ENCODE measurements around the gene OSBPL1A.
"Not testable (repeated sequence)": the region's sequence is repeated elsewhere in the genome, so short reads cannot be mapped to it uniquely, and the experiment has no call there.

OSBPL1A gene

GRCh38 chr18:24176727-24177416, 220.8 kb downstream of the OSBPL1A start:
- DNase-seq = no peak

GRCh38 chr18:24173997-24174396, 223.6 kb downstream of the OSBPL1A start:
- DNase-seq = no peak

GRCh38 chr18:24170360-24170759, 227.3 kb downstream of the OSBPL1A start:
- DNase-seq = no peak

DNA sequence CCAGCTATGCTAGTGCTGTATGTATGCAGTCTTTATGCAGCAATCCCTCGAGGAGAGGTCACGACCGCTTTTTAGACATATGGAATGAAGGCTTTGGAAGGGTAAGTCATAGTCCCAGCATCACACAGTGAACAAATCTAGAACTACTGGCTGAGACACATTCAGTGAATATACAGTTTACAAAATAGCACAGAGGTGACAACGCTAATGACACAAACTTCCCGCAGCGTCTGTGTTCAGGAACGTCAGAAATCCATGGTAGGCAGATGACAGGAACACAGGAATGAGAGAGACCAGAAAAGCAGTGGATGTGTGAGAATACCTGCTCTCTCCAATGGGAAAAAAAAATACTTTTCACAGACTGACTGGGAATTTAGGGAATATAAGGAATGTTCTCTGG, 229.1 kb downstream of the OSBPL1A start:
- DNase-seq = no peak

DNA sequence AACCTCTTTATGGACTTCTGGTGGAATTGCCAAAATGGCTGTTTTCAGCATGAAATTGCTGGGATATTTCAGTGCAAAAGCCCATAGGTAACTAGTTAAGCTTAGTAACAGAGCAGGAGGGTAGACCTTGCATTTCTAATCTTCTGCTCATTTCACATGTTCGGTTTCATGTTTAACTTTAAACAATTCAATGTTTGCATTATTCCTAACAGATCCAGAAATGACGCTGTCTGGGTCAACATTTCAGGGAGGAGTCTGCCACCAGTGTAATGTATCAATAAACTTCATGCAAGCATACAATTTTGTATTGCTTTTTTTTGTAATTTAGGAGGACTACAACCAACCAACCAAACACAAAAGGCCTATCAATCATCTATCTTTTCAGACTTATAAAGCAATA, 236.3 kb downstream of the OSBPL1A start:
- no peak for DNase-seq

GRCh38 chr18:24160086-24160485, 237.5 kb downstream of the OSBPL1A start:
- no peak for DNase-seq

GRCh38 chr18:24157855-24158254, 239.8 kb downstream of the OSBPL1A start:
- no peak for DNase-seq

- DNase-seq = no peak
Observed at GRCh38 chr18:24153397-24153796, 244.2 kb downstream of the OSBPL1A start.

DNA sequence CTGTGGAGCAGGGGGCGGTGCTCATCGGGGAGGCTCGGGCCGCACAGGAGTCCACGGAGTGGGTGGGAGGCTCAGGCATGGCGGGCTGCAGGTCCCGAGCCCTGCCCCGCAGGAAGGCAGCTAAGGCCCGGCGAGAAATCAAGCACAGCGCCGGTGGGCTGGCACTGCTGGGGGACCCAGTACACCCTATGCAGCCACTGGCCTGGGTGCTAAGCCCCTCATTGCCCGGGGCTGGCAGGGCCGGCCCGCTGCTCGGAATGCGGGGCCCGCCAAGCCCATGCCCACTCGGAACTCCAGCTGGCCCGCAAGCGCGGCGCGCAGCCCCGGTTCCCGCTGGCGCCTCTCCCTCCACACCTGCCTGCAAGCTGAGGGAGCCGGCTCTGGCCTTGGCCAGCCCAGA, 248.0 kb downstream of the OSBPL1A start:
- not testable (repeated sequence) for DNase-seq

- DNase-seq = no peak
Observed at GRCh38 chr18:24142376-24142775, 255.2 kb downstream of the OSBPL1A start.

DNA sequence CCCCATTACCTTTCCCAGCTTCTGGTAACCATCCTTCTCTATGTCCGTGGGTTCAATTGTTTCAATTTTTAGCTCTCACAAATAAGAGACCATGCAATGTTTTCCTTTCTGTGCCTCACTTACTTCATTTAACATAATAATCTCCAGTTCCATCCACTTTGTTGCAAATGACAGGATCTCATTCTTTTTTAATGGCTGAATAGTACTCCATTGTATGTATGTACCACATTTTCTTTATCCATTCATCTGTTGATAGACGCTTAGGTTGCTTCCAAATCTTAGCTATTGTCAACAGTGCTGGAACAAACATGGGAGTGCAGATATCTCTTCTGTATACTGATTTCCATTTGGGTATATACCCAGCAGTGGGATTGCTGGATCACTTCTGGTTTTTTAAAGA, 256.9 kb downstream of the OSBPL1A start:
- DNase-seq = no peak

DNA sequence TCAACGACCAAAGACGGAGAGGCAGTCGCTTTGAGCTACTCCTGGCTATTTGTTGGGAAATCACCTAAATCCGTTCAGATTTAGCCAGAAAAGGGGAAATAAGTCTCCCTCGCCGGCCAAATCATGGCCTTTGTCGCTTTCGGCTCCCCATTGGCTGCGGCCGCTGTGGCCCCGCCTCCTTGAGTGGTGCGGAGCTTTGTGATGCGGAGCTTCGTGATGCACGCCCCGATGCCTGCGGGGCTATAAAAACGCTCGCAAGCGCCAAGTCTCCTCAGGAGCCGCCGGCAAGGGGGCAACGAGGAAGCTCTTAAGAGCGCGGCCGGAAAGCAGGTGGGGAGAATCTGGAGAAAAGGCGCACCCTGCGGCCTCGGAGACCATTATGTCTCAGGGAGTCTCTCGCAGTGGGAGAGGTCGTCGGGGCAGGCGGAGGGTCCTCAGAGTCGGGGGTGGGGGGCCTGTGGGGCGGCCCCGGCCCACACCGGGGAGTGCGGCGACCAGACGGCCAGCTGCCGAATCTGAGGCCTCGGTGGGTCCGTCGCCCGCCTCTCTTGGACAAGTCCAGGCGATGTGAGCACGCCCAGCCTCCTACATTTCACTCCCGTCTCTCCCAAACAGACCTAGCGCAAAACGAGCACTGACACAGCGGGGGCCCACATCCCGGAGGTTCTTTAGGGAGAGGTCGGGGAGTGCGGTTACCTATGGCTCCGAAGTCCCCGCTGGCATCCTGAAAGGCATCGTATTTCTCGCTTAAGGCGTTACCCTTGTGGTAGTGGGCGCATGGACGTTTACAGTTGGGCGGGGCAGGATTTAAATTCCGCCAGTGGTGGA, 258.6 kb downstream of the OSBPL1A start, which contains the start of gene CABYR:
TSS of gene CABYR (plus strand) at position 274 of the 828 bp plus-strand sequence. CDS start 4,053 bp downstream, outside the sequence.
- DNase-seq = peak; percentile 83

GRCh38 chr18:24138409-24138788, 259.2 kb downstream of the OSBPL1A start:
- no peak for DNase-seq

DNA sequence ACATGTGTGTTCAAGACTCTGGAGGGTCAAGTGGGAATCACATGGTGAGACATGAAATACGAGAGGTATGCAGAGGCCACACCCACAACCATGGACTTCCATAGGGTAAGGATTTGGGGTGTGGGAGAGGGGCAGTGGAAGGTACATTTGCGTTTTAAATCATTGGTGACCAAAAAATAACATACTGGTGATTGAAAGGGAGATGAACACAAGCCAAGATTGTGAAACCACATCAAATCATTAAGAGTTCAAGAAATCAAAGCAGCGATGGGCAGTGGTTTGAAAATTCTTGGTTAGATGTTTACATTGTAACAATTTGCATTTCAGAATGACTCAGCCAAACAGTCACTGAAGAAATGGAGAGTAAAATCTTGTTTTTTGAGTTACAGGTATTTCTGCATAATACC, 260.7 kb downstream of the OSBPL1A start:
- no peak for DNase-seq

DNA sequence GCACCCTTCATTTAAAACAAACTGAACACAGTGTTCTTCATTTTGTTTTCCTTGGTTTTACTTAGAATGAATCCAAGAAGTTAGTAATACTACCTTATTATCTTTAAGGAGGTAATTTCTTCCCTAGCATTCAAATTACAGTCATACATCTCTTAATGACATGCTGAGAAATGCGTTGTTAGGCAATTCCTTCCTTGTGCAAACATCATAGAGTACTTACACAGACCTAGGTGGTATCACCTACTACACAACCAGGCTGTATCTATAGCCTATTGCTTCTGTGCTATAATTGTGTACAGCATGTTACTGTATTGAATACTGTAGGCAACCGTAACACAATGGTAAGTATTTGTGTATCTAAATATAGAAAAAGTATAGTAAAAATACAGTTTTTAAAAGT, 267.1 kb downstream of the OSBPL1A start:
- DNase-seq = no peak

DNA sequence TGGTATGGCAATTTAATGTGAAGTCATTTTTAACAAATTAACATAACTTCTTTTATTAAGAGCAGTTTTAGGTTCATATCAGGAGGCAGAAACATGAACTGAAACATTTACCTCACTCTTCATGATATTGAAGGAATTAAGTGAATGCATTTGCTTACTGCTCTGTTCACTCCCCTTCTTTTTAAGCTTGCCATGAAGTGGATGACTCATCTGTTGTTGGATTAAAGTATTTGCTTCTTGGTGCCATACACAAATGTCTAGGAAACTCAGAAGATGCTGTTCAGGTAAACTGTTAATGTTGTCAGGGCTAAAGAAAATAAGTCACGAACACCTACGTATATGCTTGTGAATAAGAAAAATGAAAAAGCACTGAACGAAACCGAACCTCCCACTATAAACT, 268.9 kb downstream of the OSBPL1A start:
- DNase-seq = no peak

DNA sequence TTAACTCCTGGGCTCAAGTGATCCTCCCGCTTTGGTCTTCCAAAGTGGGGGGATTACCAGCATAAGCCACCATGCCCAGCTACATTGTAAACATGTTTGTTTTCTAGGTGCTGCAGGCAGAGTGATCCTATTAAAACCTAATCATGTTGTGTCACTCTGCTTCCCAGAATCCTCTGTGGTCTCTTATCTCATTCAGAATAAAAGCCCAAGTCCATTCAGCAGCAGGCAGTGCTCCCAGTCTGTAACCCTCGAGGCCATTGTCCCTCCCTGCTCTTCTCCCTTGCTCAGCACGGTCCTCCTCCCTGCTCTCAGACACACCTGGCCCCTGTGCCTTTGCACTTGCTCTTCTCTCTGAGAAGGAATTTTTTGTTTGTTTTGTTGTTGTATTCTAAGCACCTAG, 269.9 kb downstream of the OSBPL1A start:
- no peak for DNase-seq

GRCh38 chr18:24126155-24126961, 271.3 kb downstream of the OSBPL1A start:
- peak; percentile 44 for DNase-seq

DNA sequence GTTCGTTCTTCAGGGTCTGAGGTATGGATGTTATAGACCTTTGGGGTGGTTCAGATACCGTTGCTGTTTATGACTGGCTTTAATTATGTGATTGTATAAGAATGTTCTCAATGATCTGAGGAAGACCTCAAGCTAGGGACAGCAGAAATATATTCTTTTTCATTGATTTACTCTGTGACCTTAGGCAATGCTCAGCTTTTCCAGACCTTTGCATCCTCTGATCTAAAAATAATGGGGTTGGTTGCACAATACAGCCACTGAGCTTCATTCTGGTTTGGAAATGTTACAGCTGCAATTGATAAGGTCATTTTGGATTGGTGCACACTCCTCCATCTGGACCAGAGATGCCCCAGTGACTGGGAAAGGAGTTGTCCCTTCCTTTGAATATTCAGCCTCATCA, 276.0 kb downstream of the OSBPL1A start:
- no peak for DNase-seq

GRCh38 chr18:24120676-24121075, 276.9 kb downstream of the OSBPL1A start:
- no peak for DNase-seq

DNA sequence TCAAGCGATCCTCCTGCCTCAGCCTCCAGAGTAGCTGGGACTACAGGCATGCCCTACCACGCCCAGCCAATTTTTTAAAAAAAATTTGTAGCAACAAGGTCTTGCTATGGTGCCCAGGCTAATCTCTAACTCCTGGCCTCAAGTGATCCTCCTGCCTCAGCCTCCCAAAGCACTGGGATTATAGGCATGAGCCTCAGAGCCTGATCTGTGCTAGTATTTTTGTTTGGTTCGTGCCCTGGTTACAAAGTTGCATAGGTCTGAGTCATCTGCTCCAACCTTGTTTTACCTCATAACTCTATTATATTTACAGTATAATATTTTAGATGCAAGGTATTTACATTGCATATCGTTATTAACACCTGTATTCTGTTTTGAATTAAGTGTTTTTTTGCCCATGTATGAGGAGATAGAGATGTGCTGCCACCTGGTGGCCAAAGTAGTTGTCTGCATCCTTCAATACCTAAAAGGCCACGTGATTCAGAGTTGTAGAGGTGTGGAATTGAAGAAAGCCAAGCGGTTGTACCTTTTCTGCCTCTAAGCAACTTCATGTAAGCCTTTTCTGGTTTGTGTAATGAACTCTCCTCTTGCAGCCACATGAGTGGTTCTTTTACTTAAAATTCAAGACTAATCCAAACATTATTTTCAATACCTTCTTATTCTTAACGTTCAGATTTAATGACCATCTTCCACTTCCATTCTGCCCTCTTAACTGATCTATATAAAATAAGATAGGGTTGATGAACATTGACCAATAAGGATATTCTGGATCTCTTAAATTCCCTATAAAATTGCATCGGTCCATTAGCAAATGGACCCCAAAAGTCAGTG, 278.7 kb downstream of the OSBPL1A start:
- peak; percentile 35 for DNase-seq

- no peak for DNase-seq
Observed at GRCh38 chr18:24115628-24116027, 282.0 kb downstream of the OSBPL1A start.

Measured in DMS79 (cell line).